Measurements from ENCODE around the gene SLC9A6. TPM values are rescaled to one million over a fixed set of nuclear protein-coding genes. Genes with fewer than 3 reads are reported as not detected.
"Not testable (repeated sequence)": the region's sequence is repeated elsewhere in the genome, so short reads cannot be mapped to it uniquely, and the experiment has no call there.

Gene SLC9A6
- total RNA-seq, 2 donors from 2014 or later = 13.9 to 14.9 TPM

DNA sequence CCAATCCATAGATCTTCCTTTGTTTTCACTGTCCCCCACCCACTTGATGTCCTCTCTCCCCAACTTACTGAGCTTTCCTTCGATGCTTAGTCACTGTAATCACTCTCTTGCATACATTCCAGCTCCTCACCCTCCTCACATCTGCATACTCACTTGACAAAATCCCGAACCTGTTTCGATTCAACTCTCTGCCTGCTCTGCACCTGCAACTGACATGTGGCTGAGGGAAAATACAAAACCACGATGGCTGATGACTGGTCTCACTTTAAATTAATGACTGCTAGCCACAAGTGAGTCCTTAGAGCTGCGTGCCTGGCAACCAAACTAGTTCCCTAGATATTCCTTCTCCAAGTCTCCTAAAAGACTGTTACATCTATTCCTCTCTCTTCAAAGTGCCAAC is 91.7 kb downstream of the SLC9A6 start:
- H3K36me3 ChIP-seq = no peaks in the 10 kb centered on the region

DNA sequence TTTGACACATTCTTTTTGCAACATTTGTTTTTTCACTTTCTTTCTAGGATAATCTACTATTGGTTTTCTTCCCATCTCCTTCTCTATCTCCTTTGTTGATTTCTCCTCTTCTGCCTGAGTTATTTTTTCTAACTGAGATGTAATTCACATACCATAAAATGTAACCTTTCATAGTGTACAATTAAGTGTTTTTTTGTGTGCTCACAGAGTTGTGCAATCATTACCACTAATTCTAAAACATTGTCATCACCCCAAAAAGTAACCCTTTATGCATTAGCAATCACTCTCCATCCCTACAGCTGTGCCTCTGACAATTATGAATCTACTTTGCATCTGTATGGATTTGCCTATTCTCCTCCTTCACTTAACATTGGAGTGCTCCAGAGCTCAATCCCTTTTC is 95.5 kb downstream of the SLC9A6 start:
- Histone ChIP-seq H3K27ac (no peak overlapping the region), H3K36me3 (no peaks in the 10 kb centered on the region), H3K27me3 (replicated peaks; ENCODE audit: insufficient read depth) (no peaks in the 10 kb centered on the region), H3K4me1 (ENCODE audit: control insufficient read depth in 1 of 2, low read depth in 2 of 2) (no peaks in the 10 kb centered on the region), H3K9me3 (no peaks in the 10 kb centered on the region), H3K4me3 (no peak overlapping the region)
- no peak for DNase-seq (ENCODE audit: low spot score)
- no peak for ATAC-seq (ENCODE audit: insufficient number of reproducible peaks, low FRiP score, low read depth)
- TF ChIP-seq, protein P1, sequence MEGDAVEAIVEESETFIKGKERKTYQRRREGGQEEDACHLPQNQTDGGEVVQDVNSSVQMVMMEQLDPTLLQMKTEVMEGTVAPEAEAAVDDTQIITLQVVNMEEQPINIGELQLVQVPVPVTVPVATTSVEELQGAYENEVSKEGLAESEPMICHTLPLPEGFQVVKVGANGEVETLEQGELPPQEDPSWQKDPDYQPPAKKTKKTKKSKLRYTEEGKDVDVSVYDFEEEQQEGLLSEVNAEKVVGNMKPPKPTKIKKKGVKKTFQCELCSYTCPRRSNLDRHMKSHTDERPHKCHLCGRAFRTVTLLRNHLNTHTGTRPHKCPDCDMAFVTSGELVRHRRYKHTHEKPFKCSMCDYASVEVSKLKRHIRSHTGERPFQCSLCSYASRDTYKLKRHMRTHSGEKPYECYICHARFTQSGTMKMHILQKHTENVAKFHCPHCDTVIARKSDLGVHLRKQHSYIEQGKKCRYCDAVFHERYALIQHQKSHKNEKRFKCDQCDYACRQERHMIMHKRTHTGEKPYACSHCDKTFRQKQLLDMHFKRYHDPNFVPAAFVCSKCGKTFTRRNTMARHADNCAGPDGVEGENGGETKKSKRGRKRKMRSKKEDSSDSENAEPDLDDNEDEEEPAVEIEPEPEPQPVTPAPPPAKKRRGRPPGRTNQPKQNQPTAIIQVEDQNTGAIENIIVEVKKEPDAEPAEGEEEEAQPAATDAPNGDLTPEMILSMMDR (IDR thresholded peaks at IDR 0.05) = no peak

More for the DNA sequence above, 91.7 kb downstream of the SLC9A6 start:
- H3K4me1 ChIP-seq (ENCODE audit: control insufficient read depth in 1 of 2, low read depth in 2 of 2) = no peaks in the 10 kb centered on the region
- no peak overlapping the region for H3K27ac ChIP-seq
- no peak for DNase-seq (ENCODE audit: low spot score)
- no peaks in the 10 kb centered on the region for H3K27me3 ChIP-seq (replicated peaks; ENCODE audit: insufficient read depth)
- no peak overlapping the region for H3K4me3 ChIP-seq
- H3K9me3 ChIP-seq = no peaks in the 10 kb centered on the region
- TF ChIP-seq, protein P1 (IDR thresholded peaks at IDR 0.05) = no peak
- no peak for ATAC-seq (ENCODE audit: insufficient number of reproducible peaks, low FRiP score, low read depth)

DNA sequence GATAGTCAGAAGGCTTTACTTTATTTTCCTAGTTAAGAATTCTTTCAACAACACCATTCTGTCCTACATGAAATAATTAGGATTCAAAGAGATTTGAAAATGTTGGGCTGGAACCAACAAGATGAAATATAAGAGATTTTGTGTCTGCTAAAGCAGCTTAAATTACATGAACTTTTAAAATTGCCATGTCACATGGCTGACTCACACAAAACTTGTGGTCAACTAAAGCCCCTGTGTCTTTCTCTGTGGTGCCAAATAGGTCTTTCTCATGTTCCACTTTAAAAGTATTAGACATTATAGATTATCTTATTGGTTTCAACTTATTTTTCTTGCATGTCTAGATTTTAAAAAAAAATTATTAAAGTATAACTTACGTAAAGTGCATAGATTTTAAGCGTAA is 101.3 kb downstream of the SLC9A6 start:
- no peak overlapping the region for H3K4me3 ChIP-seq
- TF ChIP-seq, protein P1 (IDR thresholded peaks at IDR 0.05) = no peak
- no peak for ATAC-seq (ENCODE audit: insufficient number of reproducible peaks, low FRiP score, low read depth)
- no peaks in the 10 kb centered on the region for H3K9me3 ChIP-seq
- H3K36me3 ChIP-seq = no peaks in the 10 kb centered on the region
- no peaks in the 10 kb centered on the region for H3K4me1 ChIP-seq (ENCODE audit: control insufficient read depth in 1 of 2, low read depth in 2 of 2)
- H3K27ac ChIP-seq = no peak overlapping the region
- no peaks in the 10 kb centered on the region for H3K27me3 ChIP-seq (replicated peaks; ENCODE audit: insufficient read depth)
- DNase-seq (ENCODE audit: low spot score) = no peak

DNA sequence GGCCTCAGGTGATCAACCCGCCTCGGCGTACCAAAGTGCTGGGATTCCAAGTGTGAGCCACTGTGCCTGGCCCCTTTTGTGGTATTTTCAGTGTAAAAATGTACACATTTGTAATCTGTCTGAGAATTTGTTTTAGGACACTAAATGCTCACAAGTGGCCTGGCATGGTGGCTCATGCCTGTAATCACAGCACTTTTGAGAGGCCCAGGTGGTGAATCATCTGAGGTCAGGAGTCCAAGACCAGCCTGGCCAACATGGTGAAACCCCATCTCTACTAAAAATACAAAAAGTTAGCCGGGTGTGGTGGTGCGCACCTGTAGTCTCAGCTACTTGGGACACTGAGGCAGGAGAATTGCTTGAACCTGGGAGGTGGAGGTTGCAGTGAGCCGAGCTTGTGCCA is 106.7 kb downstream of the SLC9A6 start:
- not testable (repeated sequence) for DNase-seq (ENCODE audit: low spot score); H3K27me3 ChIP-seq (replicated peaks; ENCODE audit: insufficient read depth); H3K9me3 ChIP-seq; H3K27ac ChIP-seq; H3K36me3 ChIP-seq; ATAC-seq (ENCODE audit: insufficient number of reproducible peaks, low FRiP score, low read depth); H3K4me3 ChIP-seq; H3K4me1 ChIP-seq (ENCODE audit: control insufficient read depth in 1 of 2, low read depth in 2 of 2)

DNA sequence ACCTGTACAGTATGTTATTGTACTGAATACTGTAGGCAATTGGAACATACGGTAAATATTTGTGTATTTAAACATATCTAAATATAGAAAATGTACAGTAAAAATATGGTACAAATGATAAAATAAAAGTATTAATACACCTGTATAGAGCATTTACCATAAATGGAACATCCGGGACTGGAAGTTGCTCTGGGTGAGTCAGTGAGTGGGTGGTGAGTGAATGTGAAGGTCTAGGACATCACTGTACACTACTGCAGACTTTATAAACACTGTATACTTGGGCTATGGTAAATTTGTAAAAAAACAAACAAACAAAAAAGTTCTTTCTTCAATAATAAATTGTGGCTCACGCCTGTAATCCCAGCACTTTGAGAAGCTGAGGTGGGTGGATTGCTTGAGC is 109.7 kb downstream of the SLC9A6 start:
- DNase-seq (ENCODE audit: low spot score) = no peak
- no peak overlapping the region for H3K4me3 ChIP-seq
- TF ChIP-seq, protein P1 (IDR thresholded peaks at IDR 0.05) = no peak

More for the DNA sequence above, 109.7 kb downstream of the SLC9A6 start:
- no peak for ATAC-seq (ENCODE audit: insufficient number of reproducible peaks, low FRiP score, low read depth)
- H3K27me3 ChIP-seq (replicated peaks; ENCODE audit: insufficient read depth) = no peaks in the 10 kb centered on the region
- H3K36me3 ChIP-seq = no peaks in the 10 kb centered on the region
- no peaks in the 10 kb centered on the region for H3K9me3 ChIP-seq
- H3K27ac ChIP-seq = no peak overlapping the region
- no peaks in the 10 kb centered on the region for H3K4me1 ChIP-seq (ENCODE audit: control insufficient read depth in 1 of 2, low read depth in 2 of 2)

Other genes starting within 250 kb of the SLC9A6 start
- gene CT45A3, start 217.2 kb upstream of the SLC9A6 start, total RNA-seq = not detected
- gene CT45A5, start 199.9 kb upstream of the SLC9A6 start, total RNA-seq = not detected
- gene CT45A6, start 182.6 kb upstream of the SLC9A6 start, total RNA-seq = not detected
- not detected for gene CT45A2, start 165.4 kb upstream of the SLC9A6 start, total RNA-seq
- gene CT45A7, start 148.2 kb upstream of the SLC9A6 start, total RNA-seq = not detected
- gene CT45A8, start 130.9 kb upstream of the SLC9A6 start, total RNA-seq = not detected
- not detected for gene CT45A9, start 113.6 kb upstream of the SLC9A6 start, total RNA-seq
- gene CT45A10, start 92.0 kb upstream of the SLC9A6 start, total RNA-seq = not detected
- gene SAGE1, start 91.7 kb upstream of the SLC9A6 start, total RNA-seq = not detected
- gene MMGT1, start 11.4 kb upstream of the SLC9A6 start, total RNA-seq = 10 to 100 TPM; 26.3 to 30.3 TPM
- gene FHL1, start 162.1 kb downstream of the SLC9A6 start, total RNA-seq = 1,000 to 10,000 TPM; 1,134 to 3,147 TPM